Stimulated activated naive CD4-positive, alpha-beta T cell (primary cell): ENCODE data around the gene TIAM1.

ENCODE experiments used
- DNase-seq, 6 experiments: peaks; one replicate each; lab custom pipeline; 2025; lab: John Stamatoyannopoulos, UW

Gene TIAM1

GRCh38 chr21:31284797-31285397 is 59.2 kb downstream of the TIAM1 start:
- DNase-seq = no peak

GRCh38 chr21:31283025-31283424 is 61.0 kb downstream of the TIAM1 start:
- DNase-seq = peak in 3 of 6 experiments; percentile 18 to 60 (median 32)

- no peak for DNase-seq
Observed at GRCh38 chr21:31282095-31282709, 61.9 kb downstream of the TIAM1 start.

- DNase-seq = no peak
Observed at GRCh38 chr21:31281561-31281960, 62.5 kb downstream of the TIAM1 start.

- no peak for DNase-seq
Observed at GRCh38 chr21:31279986-31280385, 64.1 kb downstream of the TIAM1 start.

- DNase-seq = no peak
Observed at GRCh38 chr21:31279214-31279613, 64.8 kb downstream of the TIAM1 start.

GRCh38 chr21:31278511-31279130 is 65.4 kb downstream of the TIAM1 start:
- DNase-seq = no peak

GRCh38 chr21:31276663-31277062 is 67.4 kb downstream of the TIAM1 start:
- no peak for DNase-seq

GRCh38 chr21:31275901-31276300 is 68.2 kb downstream of the TIAM1 start:
- no peak for DNase-seq

- no peak for DNase-seq
Observed at GRCh38 chr21:31273278-31273677, 70.8 kb downstream of the TIAM1 start.

GRCh38 chr21:31268090-31268489 is 76.0 kb downstream of the TIAM1 start:
- DNase-seq = peak in 2 of 6 experiments; percentile 15 to 23

GRCh38 chr21:31267644-31268043 is 76.4 kb downstream of the TIAM1 start:
- DNase-seq = no peak

GRCh38 chr21:31266241-31266640 is 77.8 kb downstream of the TIAM1 start:
- no peak for DNase-seq

GRCh38 chr21:31265366-31266013 is 78.6 kb downstream of the TIAM1 start:
- DNase-seq = no peak

- DNase-seq = no peak
Observed at GRCh38 chr21:31264574-31264973, 79.5 kb downstream of the TIAM1 start.

- DNase-seq = no peak
Observed at GRCh38 chr21:31262728-31263127, 81.3 kb downstream of the TIAM1 start.

- DNase-seq = no peak
Observed at GRCh38 chr21:31261759-31262158, 82.3 kb downstream of the TIAM1 start.

- DNase-seq = no peak
Observed at GRCh38 chr21:31260790-31261189, 83.3 kb downstream of the TIAM1 start.

GRCh38 chr21:31258073-31258472 is 86.0 kb downstream of the TIAM1 start:
- DNase-seq = no peak

- DNase-seq = no peak
Observed at GRCh38 chr21:31257265-31257664, 86.8 kb downstream of the TIAM1 start.

- DNase-seq = no peak
Observed at GRCh38 chr21:31255896-31256295, 88.2 kb downstream of the TIAM1 start.

GRCh38 chr21:31255036-31255435 is 89.0 kb downstream of the TIAM1 start:
- DNase-seq = no peak

GRCh38 chr21:31254131-31254530 is 89.9 kb downstream of the TIAM1 start:
- DNase-seq = no peak
